ENCODE data around the gene ZNF98. TPM values are rescaled to one million over a fixed set of nuclear protein-coding genes. Genes with fewer than 3 reads are reported as not detected.

ZNF98 gene
- total RNA-seq, result not detected in 2 replicates

- intact Hi-C loops (cut with micrococcal nuclease), result no loop called here
Measured at GRCh38 chr19:22422211-22422610, at the start of gene ZNF98. ZNF98 (minus strand) TSS chr19:22422346; CDS start chr19:22422224, 122 bp downstream.

GRCh38 chr19:22446605-22447004 is 24.5 kb upstream of the ZNF98 start:
- intact Hi-C loops (cut with micrococcal nuclease), result no loop called here

- intact Hi-C loops (cut with micrococcal nuclease), result no loop called here
Measured at GRCh38 chr19:22438011-22438410, 15.9 kb upstream of the ZNF98 start.

- intact Hi-C loops (cut with micrococcal nuclease), result no loop called here
Measured at GRCh38 chr19:22427960-22428913, 6.1 kb upstream of the ZNF98 start.

GRCh38 chr19:22427547-22427946 is 5.4 kb upstream of the ZNF98 start:
- intact Hi-C loops (cut with micrococcal nuclease), result no loop called here

GRCh38 chr19:22426901-22427300 is 4.8 kb upstream of the ZNF98 start:
- intact Hi-C loops (cut with micrococcal nuclease), result no loop called here

- intact Hi-C loops (cut with micrococcal nuclease), result no loop called here
Measured at GRCh38 chr19:22421797-22422196, 349 bp downstream of the ZNF98 start.

GRCh38 chr19:22354665-22355064 is 67.5 kb downstream of the ZNF98 start:
- intact Hi-C loops (cut with micrococcal nuclease), result no loop called here

Other genes starting within 250 kb of the ZNF98 start
- gene ZNF676, start 225.4 kb downstream of the ZNF98 start, total RNA-seq, result not detected in 2 replicates
- gene ZNF729, start 135.9 kb downstream of the ZNF98 start, total RNA-seq, result not detected in 2 replicates
- gene ZNF492, start 212.0 kb upstream of the ZNF98 start, total RNA-seq, result 0.15 and 0.17 TPM in 2 replicates